Measurements from ENCODE around the gene PRAMEF11. TPM values are rescaled to one million over a fixed set of nuclear protein-coding genes. Genes with fewer than 3 reads are reported as not detected.

Gene PRAMEF11
- not detected in 2 replicates for total RNA-seq

DNA sequence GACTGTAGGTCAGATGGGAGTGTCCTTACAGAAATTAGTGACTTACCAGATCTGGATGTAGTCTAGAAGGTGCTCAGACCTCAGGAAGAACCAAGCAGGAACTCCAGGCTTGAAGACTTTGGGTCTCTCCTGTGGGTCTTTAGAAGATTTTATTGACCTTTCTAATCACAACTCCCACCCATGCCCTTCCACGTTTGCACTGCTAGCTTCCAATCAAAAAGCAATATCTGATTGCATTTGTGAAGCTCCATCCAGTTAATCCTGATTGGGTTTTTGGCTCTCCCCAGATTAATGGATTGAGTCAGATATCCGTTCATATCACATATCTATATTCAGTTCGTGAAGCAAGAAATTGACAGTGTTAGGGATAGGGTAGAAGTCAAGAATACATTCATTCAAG is at the start of gene PRAMEF11:
TSS of gene PRAMEF11 (minus strand) at position 101 of the 400 bp plus-strand sequence. CDS start 2,621 bp downstream, outside the sequence.

DNA sequence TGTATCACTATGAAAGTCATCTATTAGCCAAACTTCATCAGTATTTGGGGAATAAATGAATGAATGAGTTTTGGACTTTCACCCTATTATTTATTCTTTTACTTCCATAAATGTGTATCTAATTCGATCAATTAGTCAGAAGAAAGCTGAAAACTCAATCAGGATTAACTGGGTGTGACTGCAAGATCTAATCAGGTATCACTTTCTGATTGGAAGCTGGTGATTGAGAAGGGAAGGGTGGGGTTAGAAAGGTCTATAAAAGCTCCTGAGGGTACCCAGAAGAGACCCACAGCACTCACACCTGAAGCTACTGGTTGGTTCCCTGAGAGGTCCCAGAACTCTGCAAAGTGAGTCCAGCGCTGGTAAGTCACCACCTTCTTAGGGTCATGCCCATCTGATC is 25.6 kb upstream of the PRAMEF11 start, which contains the start of gene PRAMEF2:
TSS of gene PRAMEF2 (plus strand) at position 301 of the 400 bp plus-strand sequence. CDS start 1,924 bp downstream, outside the sequence.

DNA sequence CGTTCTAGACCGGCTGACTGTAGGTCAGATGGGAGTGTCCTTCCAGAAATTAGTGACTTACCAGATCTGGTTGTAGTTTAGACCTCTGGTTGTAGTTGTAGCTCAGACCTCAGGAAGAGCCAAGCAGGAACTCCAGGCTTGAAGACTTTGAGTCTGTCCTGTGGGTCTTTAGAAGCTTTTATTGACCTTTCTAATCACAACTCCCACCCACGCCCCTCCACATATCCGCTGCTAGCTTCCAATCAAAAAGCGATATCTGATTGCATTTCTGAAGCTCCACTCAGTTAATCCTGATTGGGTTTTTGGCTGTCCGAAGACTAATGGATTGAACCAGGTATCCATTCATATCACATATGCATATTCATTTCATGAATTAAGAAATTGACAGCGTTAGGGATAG is 17.4 kb upstream of the PRAMEF11 start, which contains the start of gene HNRNPCL1:
TSS of gene HNRNPCL1 (minus strand) at position 101 of the 400 bp plus-strand sequence. CDS start 431 bp downstream, outside the sequence.

DNA sequence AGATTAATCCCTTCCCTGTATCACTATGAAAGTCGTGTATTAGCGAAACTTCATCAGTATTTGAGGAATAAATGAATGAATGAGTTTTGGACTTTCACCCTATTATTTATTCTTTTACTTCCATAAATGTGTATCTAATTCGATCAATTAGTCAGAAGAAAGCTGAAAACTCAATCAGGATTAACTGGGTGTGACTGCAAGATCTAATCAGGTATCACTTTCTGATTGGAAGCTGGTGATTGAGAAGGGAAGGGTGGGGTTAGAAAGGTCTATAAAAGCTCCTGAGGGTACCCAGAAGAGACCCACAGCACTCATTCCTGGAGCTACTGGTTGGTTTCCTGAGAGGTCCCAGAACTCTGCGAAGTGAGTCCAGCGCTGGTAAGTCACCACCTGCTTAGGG is 40.1 kb downstream of the PRAMEF11 start, which contains the start of gene PRAMEF1:
TSS of gene PRAMEF1 (plus strand) at position 301 of the 400 bp plus-strand sequence. CDS start 1,831 bp downstream, outside the sequence.

Other genes with a start within 250 kb of the PRAMEF11 start
- 14.7 and 47.6 TPM in 2 replicates for gene DHRS3, start 213.2 kb downstream of the PRAMEF11 start, total RNA-seq
- gene AADACL4, start 187.3 kb downstream of the PRAMEF11 start, total RNA-seq, result not detected in 2 replicates
- not detected in 2 replicates for gene AADACL3, start 115.3 kb downstream of the PRAMEF11 start, total RNA-seq
- not detected in 2 replicates for gene CFAP107, start 85.2 kb downstream of the PRAMEF11 start, total RNA-seq
- gene PRAMEF12, start 57.7 kb downstream of the PRAMEF11 start, total RNA-seq, result not detected in 2 replicates
- not detected in 2 replicates for gene PRAMEF1, start 40.0 kb downstream of the PRAMEF11 start, total RNA-seq
- not detected in 2 replicates for gene HNRNPCL1, start 17.3 kb upstream of the PRAMEF11 start, total RNA-seq
- gene PRAMEF2, start 25.7 kb upstream of the PRAMEF11 start, total RNA-seq, result not detected in 2 replicates
- gene PRAMEF4, start 54.8 kb upstream of the PRAMEF11 start, total RNA-seq, result not detected in 2 replicates
- gene PRAMEF10, start 66.9 kb upstream of the PRAMEF11 start, total RNA-seq, result not detected in 2 replicates
- gene PRAMEF7, start 85.2 kb upstream of the PRAMEF11 start, total RNA-seq, result not detected in 2 replicates
- not detected in 2 replicates for gene PRAMEF6, start 116.2 kb upstream of the PRAMEF11 start, total RNA-seq
- gene PRAMEF27, start 225.2 kb upstream of the PRAMEF11 start, total RNA-seq, result not detected in 2 replicates
- gene HNRNPCL3, start 229.4 kb upstream of the PRAMEF11 start, total RNA-seq, result not detected in 2 replicates
- not detected in 2 replicates for gene PRAMEF25, start 239.4 kb upstream of the PRAMEF11 start, total RNA-seq

All from nasal cavity respiratory epithelium epithelial cell of viscerocranial mucosa (primary cell).